ENCODE measurements around the gene CTU1. TPM values are rescaled to one million over a fixed set of nuclear protein-coding genes. Genes with fewer than 3 reads are reported as not detected.

CTU1 gene
- total RNA-seq, 6 experiments from 2014 or later: 5.0 to 8.9 (median 5.9) TPM

DNA sequence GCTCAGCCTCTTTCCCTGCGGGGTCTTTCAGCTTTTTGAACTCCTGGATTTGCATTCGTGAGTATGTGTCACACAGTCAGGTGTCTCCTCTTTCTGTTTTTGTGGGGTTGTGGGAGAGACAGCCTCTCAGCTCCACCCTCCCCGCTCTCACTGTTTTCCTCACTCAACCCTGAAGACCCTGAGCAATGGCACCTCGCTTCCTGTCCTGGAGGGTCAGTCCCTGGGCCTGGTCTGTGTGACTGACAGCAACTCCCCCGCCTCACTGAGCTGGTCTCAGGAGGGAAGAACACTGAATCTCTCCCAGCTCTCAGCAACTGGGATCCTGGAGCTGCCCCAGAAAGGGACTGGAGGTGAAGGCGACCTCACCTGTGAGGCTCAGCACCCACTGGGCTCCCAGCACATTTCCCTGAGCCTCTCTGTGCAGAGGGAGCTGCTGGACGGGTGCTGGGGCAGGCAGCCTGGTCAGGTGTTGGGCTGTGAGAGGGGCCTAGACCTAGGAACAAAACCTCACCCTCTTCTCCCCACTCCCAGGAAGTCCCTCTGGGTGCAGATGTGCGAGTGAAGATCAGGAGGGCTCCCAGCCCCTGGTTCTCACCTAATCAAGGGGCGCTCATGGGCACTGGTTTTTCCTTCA lies 29.7 kb upstream of the CTU1 start:
- H3K27ac Mint-ChIP-seq: no peak overlapping the region
- no peak for DNase-seq
- peaks cover 8% of the 10 kb centered on the region; the same call in 1 of the 2 replicates for H3K9me3 Mint-ChIP-seq
- no peaks in the 10 kb centered on the region for H3K4me1 Mint-ChIP-seq (ENCODE audit: low read depth)
- no peaks in the 10 kb centered on the region for H3K36me3 Mint-ChIP-seq (ENCODE audit: low read depth)
- H3K4me3 Mint-ChIP-seq: no peak overlapping the region
- TF ChIP-seq CTCF (IDR thresholded peaks at IDR 0.05): no peak
- H3K27me3 Mint-ChIP-seq (ENCODE audit: insufficient read depth): peaks cover 7% of the 10 kb centered on the region

DNA sequence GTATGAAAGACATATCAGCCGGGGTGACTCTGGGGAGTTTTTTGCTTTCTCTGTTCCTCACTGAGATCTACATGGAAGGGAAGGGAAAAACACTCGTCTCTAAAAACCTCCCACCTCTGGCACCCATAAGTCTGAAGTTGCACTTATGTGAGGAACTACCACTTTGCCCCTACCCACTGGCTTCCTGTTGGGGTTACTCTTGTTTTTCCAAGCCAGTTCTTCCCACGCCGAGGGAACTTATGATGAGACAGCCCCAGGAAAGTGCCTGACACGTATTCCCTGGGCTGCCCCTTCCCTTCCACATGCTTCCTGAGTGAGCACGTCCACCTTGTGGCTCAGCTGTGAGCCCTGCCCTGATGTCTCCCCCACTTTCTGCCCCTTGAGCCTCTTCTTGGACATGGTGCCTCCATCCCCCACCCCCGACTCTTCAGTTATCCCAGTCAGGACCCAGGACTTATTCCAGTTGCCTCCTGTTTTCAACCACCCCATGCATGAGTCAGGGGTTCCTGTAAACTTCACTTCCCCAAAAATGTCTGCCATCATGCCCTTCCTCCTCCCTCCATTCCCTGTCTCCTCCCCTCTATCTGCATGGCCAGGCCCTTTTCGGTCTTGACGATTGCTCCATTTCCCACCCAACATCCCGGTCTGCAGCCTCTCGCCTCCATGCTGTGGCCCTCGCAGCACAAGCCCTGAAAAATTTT lies 28.8 kb upstream of the CTU1 start:
- Mint-ChIP-seq H3K4me1 (ENCODE audit: low read depth) (no peaks in the 10 kb centered on the region), H3K9me3 (peaks cover 15% of the 10 kb centered on the region; the same call in 1 of the 2 replicates), H3K27me3 (ENCODE audit: insufficient read depth) (0 out of 2 replicates have a peak, but pooled peaks cover 4% of the 10 kb centered on the region)

DNA sequence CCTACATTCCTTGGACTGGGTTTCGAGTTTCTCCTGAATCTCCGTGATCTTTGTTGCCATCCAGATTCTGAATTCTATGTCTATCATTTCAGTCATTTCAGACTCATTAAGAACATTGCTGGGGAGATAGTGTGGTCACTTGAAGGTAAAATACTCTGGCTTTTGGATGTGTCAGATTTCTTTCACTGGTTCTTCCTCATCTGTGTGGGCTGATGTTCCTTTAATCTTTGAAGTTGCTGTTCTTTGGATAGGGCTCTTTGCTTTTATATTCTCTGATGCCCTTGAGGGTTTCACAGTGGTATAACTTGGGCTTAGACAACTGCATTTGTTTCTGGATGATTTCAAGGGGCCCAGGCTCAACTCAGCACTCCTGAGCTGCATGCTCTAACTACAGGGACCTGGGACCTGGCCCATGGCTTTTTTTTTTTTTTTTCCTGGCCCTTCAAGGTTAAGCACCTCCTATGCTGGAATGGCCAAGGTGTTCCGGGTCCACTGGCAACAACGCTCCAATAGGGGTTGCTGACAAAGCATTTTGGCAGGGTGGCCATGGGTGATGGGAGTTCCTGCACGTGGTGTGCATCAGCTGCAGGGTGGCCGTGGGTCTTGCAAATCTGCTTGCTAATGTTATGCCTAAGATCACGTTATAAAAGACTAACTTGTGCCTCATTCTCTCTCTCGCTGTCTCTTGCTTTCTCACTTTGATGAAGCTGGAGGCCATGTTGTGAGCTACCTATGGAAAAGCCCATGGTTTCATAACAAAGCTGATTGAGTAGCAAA lies 28.0 kb upstream of the CTU1 start:
- Mint-ChIP-seq H3K36me3 (ENCODE audit: low read depth) (no peaks in the 10 kb centered on the region), H3K4me3 (no peak overlapping the region), H3K9me3 (peaks cover 15% of the 10 kb centered on the region; the same call in 1 of the 2 replicates), H3K27ac (no peak overlapping the region), H3K4me1 (ENCODE audit: low read depth) (no peaks in the 10 kb centered on the region), H3K27me3 (ENCODE audit: insufficient read depth) (0 out of 2 replicates have a peak, but pooled peaks cover under 1% of the 10 kb centered on the region)
- no peak for TF ChIP-seq CTCF (IDR thresholded peaks at IDR 0.05)
- DNase-seq: no peak

More for the DNA sequence above, 28.8 kb upstream of the CTU1 start:
- Mint-ChIP-seq H3K27ac (no peak overlapping the region), H3K4me3 (no peak overlapping the region), H3K36me3 (ENCODE audit: low read depth) (no peaks in the 10 kb centered on the region)
- DNase-seq: no peak
- TF ChIP-seq CTCF (IDR thresholded peaks at IDR 0.05): no peak

DNA sequence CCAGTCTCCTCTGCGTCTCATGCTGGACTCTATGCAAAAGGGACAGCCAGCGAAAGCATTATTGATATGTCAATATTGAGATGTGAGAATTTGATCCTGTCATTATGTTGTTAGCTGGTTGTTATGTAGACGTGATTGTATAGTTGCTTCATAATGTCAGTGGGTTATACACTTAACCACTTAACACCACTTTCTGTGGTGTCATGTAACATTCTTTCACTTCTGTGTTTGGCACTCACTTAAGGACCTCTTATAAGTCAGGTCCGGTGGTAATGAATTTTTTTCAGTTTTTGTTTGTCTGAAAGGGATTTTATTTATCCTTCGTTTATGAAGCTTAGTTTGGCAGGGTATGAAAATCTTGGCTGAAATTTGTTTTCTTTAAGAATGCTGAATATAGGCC lies 26.8 kb upstream of the CTU1 start:
- H3K4me1 Mint-ChIP-seq (ENCODE audit: low read depth): no peaks in the 10 kb centered on the region
- TF ChIP-seq CTCF (IDR thresholded peaks at IDR 0.05): no peak
- no peak overlapping the region for H3K27ac Mint-ChIP-seq
- no peak for DNase-seq
- H3K36me3 Mint-ChIP-seq (ENCODE audit: low read depth): no peaks in the 10 kb centered on the region
- H3K9me3 Mint-ChIP-seq: peaks cover 21% of the 10 kb centered on the region; the same call in 1 of the 2 replicates
- H3K27me3 Mint-ChIP-seq (ENCODE audit: insufficient read depth): no peaks in the 10 kb centered on the region
- H3K4me3 Mint-ChIP-seq: no peak overlapping the region

DNA sequence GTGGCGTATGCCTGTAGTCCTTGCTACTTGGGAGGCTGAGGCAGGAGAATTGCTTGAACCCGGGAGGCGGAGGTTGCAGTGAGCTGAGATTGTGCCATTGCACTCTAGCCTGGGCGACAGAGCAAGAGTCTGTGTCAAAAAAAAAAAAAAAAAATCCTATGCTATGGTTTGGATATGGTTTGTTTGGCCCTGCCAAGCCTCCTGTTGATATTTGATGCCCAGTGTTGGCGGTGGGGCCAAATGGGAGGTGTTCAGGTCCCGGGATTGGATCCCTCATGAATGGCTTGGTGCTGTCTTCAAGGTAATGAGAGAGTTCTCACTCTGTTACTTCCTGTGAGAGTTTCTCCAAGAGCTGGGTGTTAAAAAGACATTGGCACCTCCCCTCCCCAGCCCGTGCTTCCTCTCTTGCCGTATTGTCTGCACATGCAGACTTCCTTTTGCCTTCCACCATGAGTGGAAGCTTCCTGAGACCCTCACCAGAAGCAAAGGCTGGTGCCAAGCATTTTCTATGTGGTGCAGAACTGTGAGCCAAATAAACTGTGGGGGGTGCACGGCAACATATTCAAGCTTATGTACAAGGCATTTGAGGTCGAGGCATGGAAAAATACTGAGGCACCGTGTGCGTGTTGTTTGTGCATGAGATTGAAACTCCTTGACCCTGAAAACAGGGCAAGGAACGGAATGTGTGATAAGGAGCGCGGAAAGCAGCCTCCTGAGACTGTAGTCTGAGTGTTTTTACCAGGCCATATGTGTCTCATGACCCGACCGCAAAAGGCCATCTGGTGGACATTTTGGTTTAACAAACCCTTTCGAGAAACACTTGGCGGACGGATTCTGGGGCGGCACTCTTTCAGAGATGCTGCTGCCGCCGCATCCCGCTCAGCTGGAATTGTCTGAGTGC lies 23.8 kb upstream of the CTU1 start:
- Mint-ChIP-seq H3K27me3 (ENCODE audit: insufficient read depth) (peaks cover 2% of the 10 kb centered on the region; the same call in 1 of the 2 replicates), H3K36me3 (ENCODE audit: low read depth) (no peaks in the 10 kb centered on the region), H3K27ac (no peak overlapping the region), H3K4me3 (no peak overlapping the region), H3K4me1 (ENCODE audit: low read depth) (no peaks in the 10 kb centered on the region), H3K9me3 (peaks cover 19% of the 10 kb centered on the region; the same call in 1 of the 2 replicates)
- TF ChIP-seq CTCF (IDR thresholded peaks at IDR 0.05): no peak
- DNase-seq: no peak
